Articular chondrocyte of knee joint (primary cell): ENCODE results near the gene LSM7. TPM values are rescaled to one million over a fixed set of nuclear protein-coding genes. Genes with fewer than 3 reads are reported as not detected.

Experiments
- total RNA-seq: library from RNA; depleted of rRNA; stranded (reverse); fragments of >200 nt; gene quantifications from 2 replicates; pipeline ENCODE4 v1.2.3, GENCODE V29; 2012

The LSM7 gene
- 63.5 and 98.4 TPM in 2 replicates for total RNA-seq

DNA sequence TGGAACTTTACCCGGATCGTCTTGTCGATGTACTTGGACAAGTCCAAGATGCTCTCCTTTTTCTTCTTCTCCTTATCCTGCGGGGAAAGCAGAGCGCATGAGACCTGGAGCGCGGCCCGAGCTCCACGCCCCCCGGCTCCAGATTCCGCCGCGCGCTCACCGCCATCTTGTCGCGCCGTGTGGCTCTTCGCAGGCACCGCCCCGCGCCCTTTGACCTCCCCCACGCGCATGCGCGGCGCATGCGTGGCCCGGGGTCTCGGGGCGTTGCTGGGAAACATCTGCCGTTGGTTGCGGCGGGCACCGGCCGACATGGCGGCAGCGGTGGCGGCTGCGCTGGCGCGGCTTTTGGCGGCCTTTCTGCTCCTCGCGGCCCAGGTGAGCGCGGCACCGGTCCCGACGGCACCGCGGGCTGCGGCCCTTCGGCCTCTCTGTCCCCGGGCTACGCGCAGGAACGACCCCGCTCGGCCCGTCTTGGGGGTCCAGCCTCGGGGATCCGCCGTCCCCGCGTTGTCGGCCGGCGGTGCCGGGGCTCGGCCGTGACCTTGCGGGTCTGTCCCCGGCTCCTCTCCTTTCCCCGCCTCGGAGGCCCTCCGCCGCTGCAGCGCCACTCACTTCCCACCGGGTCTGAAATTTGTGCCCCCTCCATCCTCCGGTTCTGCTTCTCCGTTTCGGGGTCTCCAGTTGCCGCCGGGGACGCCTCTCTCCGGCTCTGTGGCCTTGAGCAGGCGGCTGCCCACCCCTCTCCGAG, at the start of gene LSM7, which contains the start of gene SPPL2B:
LSM7 (minus strand) TSS at position 186 of the 748 bp plus-strand sequence; CDS start at position 166, 20 bp downstream.
SPPL2B (plus strand) TSS at position 284 of the 748 bp plus-strand sequence; CDS start at position 310, 26 bp downstream.

DNA sequence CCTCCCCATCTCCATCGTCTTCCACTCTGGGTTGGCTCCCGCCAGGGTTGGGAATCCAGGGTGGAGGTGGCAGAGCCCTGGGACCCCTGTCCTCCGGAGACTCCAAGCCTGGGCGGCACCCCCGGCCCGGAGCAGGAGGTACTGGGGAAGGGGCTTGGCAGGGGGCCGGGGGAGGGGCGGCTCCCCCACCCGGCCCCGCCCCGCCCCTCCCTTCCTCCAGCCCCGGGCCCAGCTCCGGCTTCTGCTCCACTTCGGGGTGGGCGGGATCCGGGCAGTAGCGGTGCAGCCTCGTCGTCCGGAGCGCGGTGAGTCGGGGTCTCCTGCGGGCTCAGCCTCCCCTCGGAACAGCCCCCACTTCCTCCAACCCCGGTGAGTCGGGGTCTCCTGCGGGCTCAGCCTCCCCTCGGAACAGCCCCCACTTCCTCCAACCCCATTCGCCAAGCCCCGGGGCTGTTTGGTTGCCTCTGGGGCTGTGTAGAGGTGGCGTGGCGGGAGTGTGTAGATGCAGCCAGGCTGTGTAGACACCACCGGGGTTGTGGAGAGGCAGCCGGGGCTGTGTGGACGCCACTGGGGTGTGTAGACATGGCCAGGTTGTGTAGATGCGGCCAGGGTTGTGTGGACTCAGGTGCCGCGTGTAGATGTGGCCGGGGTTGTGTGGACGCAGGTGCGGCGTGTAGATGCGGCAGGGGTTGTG, 31.8 kb upstream of the LSM7 start, which contains the start of gene TMPRSS9:
TMPRSS9 (plus strand) TSS at position 274 of the 694 bp plus-strand sequence. CDS start 29,521 bp downstream, outside the sequence.

DNA sequence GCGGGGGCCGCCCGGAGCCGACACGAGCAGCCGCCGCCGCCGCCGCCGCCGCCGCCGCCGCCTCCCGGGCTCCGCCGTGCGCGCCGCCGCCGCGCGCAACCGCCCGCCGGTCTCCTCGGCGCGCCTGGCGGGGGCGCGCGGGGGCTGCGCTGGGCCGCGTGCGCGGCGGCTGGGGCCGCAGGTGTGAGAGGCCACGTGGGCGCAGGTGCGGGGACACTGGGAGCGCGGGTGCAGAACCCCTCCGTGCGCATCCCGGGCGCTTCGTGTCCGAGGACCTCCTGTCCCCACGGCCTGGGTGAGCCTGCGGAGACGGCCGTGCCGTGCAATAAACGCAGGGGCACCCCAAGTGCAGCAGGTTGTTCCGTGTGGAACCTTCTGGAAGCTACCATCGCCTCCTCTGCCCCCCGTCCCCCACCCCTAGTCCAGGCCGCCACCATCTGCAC, 20.3 kb downstream of the LSM7 start, which contains the start of gene LINGO3:
LINGO3 (minus strand) TSS at position 41 of the 443 bp plus-strand sequence. CDS start 16,378 bp downstream, outside the sequence.

DNA sequence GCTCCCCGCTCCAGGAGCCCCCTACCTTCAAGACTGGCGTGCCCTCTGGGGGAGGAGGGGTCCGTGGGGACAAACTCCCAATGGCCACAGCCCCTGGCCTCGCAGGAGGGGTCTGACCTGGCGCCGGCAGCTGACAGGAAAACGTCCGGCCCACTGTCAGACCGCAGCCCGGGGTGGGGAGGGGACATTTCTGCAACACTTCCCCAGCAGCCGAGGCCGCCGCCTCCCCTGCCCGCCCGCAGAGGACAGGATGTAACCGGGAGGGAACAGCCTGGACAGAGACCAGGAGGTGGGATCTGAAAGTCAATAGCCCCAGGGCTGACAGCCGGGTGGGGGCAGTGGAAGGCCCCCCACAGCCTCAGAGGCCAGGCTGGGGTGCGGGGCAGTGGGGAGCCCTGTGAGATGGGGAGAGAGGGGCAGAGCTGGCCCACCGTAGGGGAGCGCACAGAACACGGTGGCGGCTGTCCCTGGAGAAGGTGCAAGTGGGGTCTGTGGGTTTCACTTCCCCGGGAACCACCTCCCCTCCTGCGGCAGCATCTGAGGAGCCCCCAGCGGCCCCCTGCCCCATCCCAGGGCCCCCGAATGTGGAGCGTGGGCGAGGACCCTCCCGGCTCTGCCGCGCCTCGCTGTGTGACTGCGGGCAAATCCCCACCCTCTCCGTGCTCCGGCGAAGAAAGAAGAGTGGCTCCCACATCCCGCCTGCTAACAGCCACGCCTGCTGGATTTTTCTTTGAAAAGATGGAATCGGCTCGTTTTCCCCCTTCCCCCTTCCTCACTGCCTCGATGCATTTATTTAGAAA, 46.1 kb downstream of the LSM7 start, which contains the start of gene PEAK3:
PEAK3 (minus strand) TSS at position 114 of the 800 bp plus-strand sequence. CDS start 1,244 bp downstream, outside the sequence.

Other genes starting within 250 kb of the LSM7 start
- gene MOB3A, start 232.3 kb downstream of the LSM7 start, total RNA-seq: 22.6 and 22.9 TPM in 2 replicates
- gene IZUMO4, start 231.7 kb downstream of the LSM7 start, total RNA-seq: 0.43 and 0.78 TPM in 2 replicates
- 85.0 and 97.7 TPM in 2 replicates for gene AP3D1, start 177.0 kb downstream of the LSM7 start, total RNA-seq
- gene DOT1L, start 164.7 kb downstream of the LSM7 start, total RNA-seq: 5.2 and 5.5 TPM in 2 replicates
- gene PLEKHJ1, start 92.3 kb downstream of the LSM7 start, total RNA-seq: 22.7 TPM in 2 replicates
- 18.3 and 20.9 TPM in 2 replicates for gene SF3A2, start 91.8 kb downstream of the LSM7 start, total RNA-seq
- gene AMH, start 79.3 kb downstream of the LSM7 start, total RNA-seq: 0.22 and 1.2 TPM in 2 replicates
- not detected in 2 replicates for gene JSRP1, start 72.2 kb downstream of the LSM7 start, total RNA-seq
- not detected in 2 replicates for gene PEAK3, start 46.4 kb downstream of the LSM7 start, total RNA-seq
- gene LINGO3, start 20.4 kb downstream of the LSM7 start, total RNA-seq: not detected in 2 replicates
- gene SPPL2B, start 98 bp upstream of the LSM7 start, total RNA-seq: 23.0 and 24.5 TPM in 2 replicates
- not detected in 2 replicates for gene TMPRSS9, start 31.7 kb upstream of the LSM7 start, total RNA-seq
- gene TIMM13, start 99.0 kb upstream of the LSM7 start, total RNA-seq: 22.7 and 24.2 TPM in 2 replicates
- 40.8 and 41.8 TPM in 2 replicates for gene LMNB2, start 128.4 kb upstream of the LSM7 start, total RNA-seq
- gene GADD45B, start 147.5 kb upstream of the LSM7 start, total RNA-seq: 34.3 and 34.8 TPM in 2 replicates